Lung (tissue), 12 donors: ENCODE data around the gene ZYG11B. TPM values are rescaled to one million over a fixed set of nuclear protein-coding genes. Genes with fewer than 3 reads are reported as not detected.

Experiments
- ATAC-seq: fragments of 200-7000 bp; cut with Tn5 transposase; one replicate; pipeline ENCODE4 v1.9.1; 2020; ENCODE audit warnings: moderate number of reproducible peaks; ENCODE audit not compliant: insufficient read depth, low FRiP score
- DNase-seq, 3 donors: peaks; one replicate each; pipeline ENCODE4 v3.0.0-alpha.2; 2013 to 2017
- H3K27ac ChIP-seq, 2 donors: one replicate each; pipeline ENCODE4 v1.5.1; 2013; ENCODE audit warnings: mild to moderate bottlenecking in 2 of 2, moderate library complexity in 2 of 2, control low read depth in 1 of 2, inconsistent platforms in 1 of 2, low read depth in 1 of 2, low read length in 1 of 2
- H3K27me3 ChIP-seq, 3 donors: one replicate each; pipeline ENCODE4 v1.5.1; 2013; ENCODE audit warnings: low read length in 2 of 3; ENCODE audit not compliant: control insufficient read depth in 3 of 3, insufficient read depth in 3 of 3
- H3K36me3 ChIP-seq, 4 donors: one replicate each; pipeline ENCODE4 v1.5.1; 2013; ENCODE audit warnings: low read length in 4 of 4, mild to moderate bottlenecking in 1 of 4, moderate library complexity in 1 of 4; ENCODE audit not compliant: control insufficient read depth in 4 of 4, insufficient read depth in 4 of 4
- H3K4me1 ChIP-seq, 5 donors: one replicate each; pipeline ENCODE4 v1.5.1; 2013; ENCODE audit warnings: low read length in 5 of 5, mild to moderate bottlenecking in 2 of 5, moderate library complexity in 1 of 5; ENCODE audit not compliant: control insufficient read depth in 5 of 5, insufficient read depth in 5 of 5
- H3K4me3 ChIP-seq: one replicate; pipeline ENCODE4 v1.5.1; 2013; ENCODE audit warnings: mild to moderate bottlenecking, control low read depth, moderate library complexity
- H3K9ac ChIP-seq, 2 donors: one replicate each; pipeline ENCODE4 v1.5.1; 2013; ENCODE audit warnings: low read length in 2 of 2, control low read depth in 1 of 2; ENCODE audit not compliant: insufficient read depth in 1 of 2
- H3K9me3 ChIP-seq, 4 donors: one replicate each; pipeline ENCODE4 v1.5.1; 2013; ENCODE audit warnings: low read length in 3 of 4, mild to moderate bottlenecking in 1 of 4, moderate library complexity in 1 of 4; ENCODE audit not compliant: control insufficient read depth in 4 of 4, insufficient read depth in 3 of 4
- CTCF ChIP-seq: IDR thresholded peaks from 2 replicates; pipeline ENCODE4 v1.5.1; 2012; ENCODE audit warnings: mild to moderate bottlenecking; ENCODE audit errors: control extremely low read depth, extremely low read depth
- WGBS, 2 donors: extraction: QIAGEN DNeasy Blood & Tissue Kit; methylation state at CpG; one replicate each; pipeline ENCODE4 v1.1.7; 2013; 5-methylcytosine and 5-hydroxymethylcytosine counted together
- polyA plus RNA-seq, 2 donors: library from polyadenylated mRNA; stranded (reverse); fragments of 200-250 nt; gene quantifications; one replicate each; pipeline ENCODE4 v1.2.1, GENCODE V29; 2013
- total RNA-seq, 2 donors: library from RNA; depleted of rRNA in 1 of 2; stranded (reverse); fragments of >200 nt in 1 of 2; gene quantifications; one replicate each; pipeline ENCODE4 v1.2.1, GENCODE V29; 2014 to 2021
- donor health status: control.
- donor health status: control.
- donor health status: Bipolar disorder and iron deficiency.
- donor health status: healthy.
- donor health status: DM: yes; HTN: yes; CAD: no.

The ZYG11B gene
- total and polyA plus RNA-seq, 4 donors, result 5.7 to 39.0 (median 16.8) TPM

GRCh38 chr1:52855584-52855983 lies 129.3 kb downstream of the ZYG11B start:
- Histone ChIP-seq H3K36me3 (no peaks in the 10 kb centered on the region), H3K9ac (no peak overlapping the region), H3K27me3 (no peaks in the 10 kb centered on the region), H3K9me3 (no peaks in the 10 kb centered on the region), H3K27ac (no peak overlapping the region), H3K4me1 (no peaks in the 10 kb centered on the region), H3K4me3 (no peak overlapping the region)
- WGBS, 2 donors, result 95 to 97% methylated on average over 4 of the region's 4 CpGs
- DNase-seq, result no peak
- no peak for TF ChIP-seq CTCF
- ATAC-seq, result no peak

GRCh38 chr1:52856026-52856425 lies 129.8 kb downstream of the ZYG11B start:
- no peak overlapping the region for H3K4me3 ChIP-seq
- H3K27ac ChIP-seq, result no peak overlapping the region
- H3K4me1 ChIP-seq, result no peaks in the 10 kb centered on the region
- no peak for TF ChIP-seq CTCF
- H3K9me3 ChIP-seq, result no peaks in the 10 kb centered on the region
- ATAC-seq (no peak), DNase-seq (no peak)
- H3K9ac ChIP-seq, result no peak overlapping the region
- WGBS, 2 donors, result 89 to 92% methylated on average over 4 of the region's 4 CpGs
- no peaks in the 10 kb centered on the region for H3K27me3 ChIP-seq
- no peaks in the 10 kb centered on the region for H3K36me3 ChIP-seq

- no peak overlapping the region for H3K27ac ChIP-seq
- no peaks in the 10 kb centered on the region for H3K27me3 ChIP-seq
- ATAC-seq (no peak), DNase-seq (no peak)
- H3K4me1 ChIP-seq, result no peaks in the 10 kb centered on the region
- no peaks in the 10 kb centered on the region for H3K9me3 ChIP-seq
- no peaks in the 10 kb centered on the region for H3K36me3 ChIP-seq
- WGBS, 2 donors, result 66 to 72% methylated on average over 4 of the region's 4 CpGs
- no peak for TF ChIP-seq CTCF
- H3K4me3 ChIP-seq, result no peak overlapping the region
- no peak overlapping the region for H3K9ac ChIP-seq
Measured at GRCh38 chr1:52857443-52857842, 131.2 kb downstream of the ZYG11B start.
